Measurements from ENCODE around the gene PQBP1.

- TF ChIP-seq CTCF (IDR thresholded peaks at IDR 0.05; ENCODE audit: extremely low read depth in 1 of 2, insufficient read depth in 1 of 2, low read depth in 1 of 2, low read length in 2 of 2) = no peak
- TF ChIP-seq POLR2A (IDR thresholded peaks at IDR 0.05; ENCODE audit: low read depth, low read length) = no peak
- no peak for TF ChIP-seq MAX (IDR thresholded peaks at IDR 0.05; ENCODE audit: insufficient read depth, insufficient read length)
- TF ChIP-seq EZH2 (IDR thresholded peaks at IDR 0.05; ENCODE audit: borderline replicate concordance, low read depth, low read length, severe bottlenecking) = no peak
- TF ChIP-seq POLR2AphosphoS5 (IDR thresholded peaks at IDR 0.05; ENCODE audit: insufficient read depth, low read depth, low read length) = no peak
Measured at GRCh38 chrX:48919360-48919841, 21.7 kb downstream of the PQBP1 start.

All from endothelial cell of umbilical vein (primary cell).